Stimulated activated CD8-positive, alpha-beta memory T cell treated with anti-CD3 and anti-CD28 coated beads, Interleukin-4, amount 100 ng/mL, for 24 hours (primary cell): ENCODE data around the gene DACT3.

Experiments used
- DNase-seq: peaks from one replicate; pipeline ENCODE4 v3.0.0-alpha.2; 2020; ENCODE audit warnings: low read depth

Gene DACT3

DNA sequence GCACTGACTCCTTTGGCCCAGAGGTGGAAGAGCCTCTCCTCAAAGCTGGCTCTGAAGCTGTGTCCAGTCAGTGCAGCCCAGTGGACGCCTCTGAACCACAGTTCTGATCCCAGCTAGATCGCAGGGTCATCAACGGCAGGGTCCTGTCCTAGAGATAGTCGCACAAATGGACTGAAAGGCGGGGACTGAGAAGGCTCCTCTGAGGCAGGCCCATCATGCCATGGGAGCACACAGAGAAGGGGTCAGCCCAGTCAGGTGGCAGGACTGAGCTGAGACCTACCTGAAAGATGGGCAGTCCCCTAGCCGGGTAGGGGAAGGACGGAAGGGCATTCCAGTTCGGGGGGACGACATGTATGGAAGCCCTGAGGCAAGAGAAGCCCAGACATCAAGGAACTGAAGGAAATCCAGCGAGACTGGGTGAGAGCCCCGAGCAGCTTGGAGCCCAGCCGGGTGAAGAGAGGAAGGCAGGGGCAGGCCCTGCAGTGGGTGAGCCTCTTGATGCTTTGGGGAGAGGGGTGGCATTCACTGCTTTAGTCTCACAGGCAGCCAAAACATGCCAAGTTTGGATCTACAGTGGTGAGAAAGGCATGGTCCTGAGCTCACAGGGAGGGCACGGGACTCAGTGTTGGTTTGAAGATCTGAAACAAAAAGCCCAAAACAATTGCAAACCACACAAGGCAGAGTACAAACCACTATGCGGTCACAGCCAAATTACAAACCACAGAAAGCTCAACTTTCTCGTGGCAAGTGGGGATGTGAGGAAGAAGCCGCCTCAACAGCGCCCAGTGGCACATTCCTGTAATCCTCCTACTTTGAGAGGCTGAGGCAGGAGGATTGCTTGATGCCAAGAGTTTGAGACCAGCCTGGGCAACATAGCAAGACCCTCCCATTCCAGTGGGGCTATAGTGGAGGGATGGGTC, 49.9 kb downstream of the DACT3 start:
- no peak for DNase-seq

- no peak for DNase-seq
Measured at GRCh38 chr19:46610413-46610775, 50.6 kb downstream of the DACT3 start.

DNA sequence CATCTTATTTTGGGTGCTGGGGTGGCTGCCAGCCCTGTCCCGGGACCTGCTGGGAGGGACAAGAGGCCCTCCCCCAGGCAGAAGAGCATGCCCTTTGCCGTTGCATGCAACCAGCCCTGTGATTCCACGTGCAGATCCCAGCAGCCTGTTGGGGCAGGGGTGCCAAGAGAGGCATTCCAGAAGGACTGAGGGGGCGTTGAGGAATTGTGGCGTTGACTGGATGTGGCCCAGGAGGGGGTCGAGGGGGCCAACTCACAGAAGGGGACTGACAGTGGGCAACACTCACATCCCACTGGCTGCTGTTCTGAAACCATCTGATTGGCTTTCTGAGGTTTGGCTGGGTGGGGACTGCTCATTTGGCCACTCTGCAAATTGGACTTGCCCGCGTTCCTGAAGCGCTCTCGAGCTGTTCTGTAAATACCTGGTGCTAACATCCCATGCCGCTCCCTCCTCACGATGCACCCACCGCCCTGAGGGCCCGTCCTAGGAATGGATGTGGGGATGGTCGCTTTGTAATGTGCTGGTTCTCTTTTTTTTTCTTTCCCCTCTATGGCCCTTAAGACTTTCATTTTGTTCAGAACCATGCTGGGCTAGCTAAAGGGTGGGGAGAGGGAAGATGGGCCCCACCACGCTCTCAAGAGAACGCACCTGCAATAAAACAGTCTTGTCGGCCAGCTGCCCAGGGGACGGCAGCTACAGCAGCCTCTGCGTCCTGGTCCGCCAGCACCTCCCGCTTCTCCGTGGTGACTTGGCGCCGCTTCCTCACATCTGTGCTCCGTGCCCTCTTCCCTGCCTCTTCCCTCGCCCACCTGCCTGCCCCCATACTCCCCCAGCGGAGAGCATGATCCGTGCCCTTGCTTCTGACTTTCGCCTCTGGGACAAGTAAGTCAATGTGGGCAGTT, 51.2 kb downstream of the DACT3 start:
- DNase-seq = no peak

- no peak for DNase-seq
Measured at GRCh38 chr19:46608581-46609345, 52.2 kb downstream of the DACT3 start.

GRCh38 chr19:46608178-46608577, 52.8 kb downstream of the DACT3 start:
- no peak for DNase-seq

GRCh38 chr19:46607448-46607841, 53.5 kb downstream of the DACT3 start:
- DNase-seq = no peak

GRCh38 chr19:46606681-46607447, 54.1 kb downstream of the DACT3 start:
- no peak for DNase-seq

GRCh38 chr19:46606019-46606418, 55.0 kb downstream of the DACT3 start:
- no peak for DNase-seq

DNA sequence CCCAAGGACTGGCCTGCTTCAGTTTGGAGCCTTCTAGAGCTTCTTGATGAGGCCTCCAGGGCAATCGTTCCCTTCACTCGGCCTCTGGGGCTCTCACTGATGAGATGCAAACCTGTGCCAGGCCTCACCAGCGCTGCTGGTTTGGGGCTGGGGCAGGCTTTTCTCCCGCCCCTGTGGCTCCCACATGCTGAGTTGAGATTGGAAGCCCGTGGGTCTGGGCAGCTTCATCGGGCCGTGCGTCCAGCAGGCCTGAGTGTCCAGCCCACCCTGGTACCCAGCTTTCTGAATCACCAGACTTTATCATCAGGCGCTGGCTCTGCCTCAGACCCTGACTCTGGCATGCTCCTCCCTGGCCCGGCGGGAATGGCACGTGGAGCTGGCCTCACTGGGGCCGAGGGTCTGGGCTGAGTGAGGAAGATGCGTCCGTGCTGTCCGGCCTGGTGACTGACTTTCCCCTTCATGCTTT, 55.6 kb downstream of the DACT3 start:
- DNase-seq = no peak

- no peak for DNase-seq
Measured at GRCh38 chr19:46604781-46605355, 56.1 kb downstream of the DACT3 start.

GRCh38 chr19:46603752-46604231, 57.2 kb downstream of the DACT3 start:
- no peak for DNase-seq

- DNase-seq = no peak
Measured at GRCh38 chr19:46603195-46603637, 57.8 kb downstream of the DACT3 start.

GRCh38 chr19:46602392-46603194, 58.4 kb downstream of the DACT3 start:
- DNase-seq = peak; percentile 58

DNA sequence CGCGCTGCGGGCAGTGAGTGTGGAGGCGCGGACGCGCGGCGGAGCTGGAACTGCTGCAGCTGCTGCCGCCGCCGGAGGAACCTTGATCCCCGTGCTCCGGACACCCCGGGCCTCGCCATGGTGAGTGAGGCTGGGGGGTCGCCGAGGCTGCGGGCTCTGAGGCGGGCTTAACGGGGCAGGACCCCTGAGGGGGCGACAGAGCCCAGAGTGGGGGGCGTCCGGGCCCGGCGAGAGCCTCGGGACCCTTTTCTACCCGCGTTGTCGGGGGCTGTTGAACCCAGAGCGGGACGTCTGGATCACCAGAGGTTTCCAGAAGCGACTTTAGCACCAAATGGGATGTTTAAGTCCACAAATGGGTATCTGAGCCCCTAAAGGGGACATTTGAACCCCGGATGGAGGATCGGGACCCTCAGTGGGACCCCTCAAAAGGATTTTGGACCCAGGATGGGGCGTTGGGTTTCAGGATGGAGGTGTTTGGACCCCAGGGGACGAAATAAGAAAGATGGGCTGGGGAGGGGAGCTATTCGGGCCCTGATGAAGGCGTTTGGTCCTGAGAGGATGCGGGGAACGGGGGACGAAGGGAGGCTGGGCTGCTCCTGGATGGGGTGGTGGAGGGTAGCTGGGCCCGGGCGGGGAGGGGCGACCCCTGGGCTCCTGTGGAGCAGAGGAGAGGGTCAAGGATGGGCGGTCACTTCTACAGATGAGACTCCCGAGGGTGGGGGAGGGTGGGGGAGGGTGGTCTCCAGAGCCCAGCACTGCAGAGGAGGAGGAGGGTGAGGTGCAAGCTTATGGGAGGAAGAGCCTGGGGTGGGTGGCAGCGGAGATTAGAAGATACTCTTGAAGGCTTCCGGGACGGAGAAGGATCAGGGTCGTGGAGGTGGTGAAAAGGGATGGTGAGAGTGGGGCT, 59.4 kb downstream of the DACT3 start, which contains the start of gene CALM3:
Gene CALM3, plus strand, starts transcription at position 13 of the 907 bp plus-strand sequence. Its CDS starts 105 bp downstream, at position 118.
- DNase-seq = no peak

DNA sequence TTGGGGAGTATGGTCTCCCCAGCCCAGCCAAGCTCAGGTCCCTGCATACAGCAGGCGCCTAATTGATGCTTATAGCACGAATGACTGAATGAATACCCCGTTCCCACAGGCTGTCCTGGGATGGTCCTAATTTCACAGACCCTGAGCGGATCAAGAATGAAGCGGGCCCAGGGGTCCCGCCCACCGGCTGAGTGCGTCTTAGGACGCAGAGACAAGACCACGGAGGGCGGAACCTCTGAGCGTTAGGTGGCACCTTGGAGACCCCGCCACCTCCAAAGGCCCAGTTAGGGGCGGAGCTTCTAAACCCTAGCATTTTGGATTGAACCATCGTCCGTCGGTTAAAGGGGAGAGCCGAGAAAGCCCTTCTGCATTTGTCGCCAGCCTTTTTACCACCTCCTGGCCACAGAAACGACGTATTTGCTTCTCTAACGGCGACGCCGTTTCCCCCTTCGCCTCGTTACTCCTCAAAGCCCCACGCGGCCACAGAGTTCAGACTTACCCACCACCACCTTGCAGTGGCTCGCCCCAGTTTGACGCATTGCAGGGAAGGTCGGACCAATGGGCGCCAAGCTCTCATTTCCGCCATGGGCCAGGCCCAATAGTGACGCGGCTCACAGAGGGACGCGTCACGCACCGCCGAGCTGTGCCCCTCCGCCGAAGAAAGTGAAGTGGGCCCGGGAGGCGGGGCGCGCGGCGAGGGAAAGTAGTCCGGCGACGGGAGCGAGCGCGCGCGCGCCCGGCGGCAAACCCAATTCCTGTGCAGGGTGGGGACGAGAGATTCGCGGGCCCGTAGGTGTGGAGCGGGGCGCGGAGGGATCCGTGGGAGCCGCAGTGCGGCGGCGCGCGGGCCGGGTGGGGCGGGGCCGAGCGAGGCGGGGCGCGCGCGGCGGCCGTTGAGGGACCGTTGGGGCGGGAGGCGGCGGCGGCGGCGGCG, 60.3 kb downstream of the DACT3 start:
- peak; percentile 92 for DNase-seq

DNA sequence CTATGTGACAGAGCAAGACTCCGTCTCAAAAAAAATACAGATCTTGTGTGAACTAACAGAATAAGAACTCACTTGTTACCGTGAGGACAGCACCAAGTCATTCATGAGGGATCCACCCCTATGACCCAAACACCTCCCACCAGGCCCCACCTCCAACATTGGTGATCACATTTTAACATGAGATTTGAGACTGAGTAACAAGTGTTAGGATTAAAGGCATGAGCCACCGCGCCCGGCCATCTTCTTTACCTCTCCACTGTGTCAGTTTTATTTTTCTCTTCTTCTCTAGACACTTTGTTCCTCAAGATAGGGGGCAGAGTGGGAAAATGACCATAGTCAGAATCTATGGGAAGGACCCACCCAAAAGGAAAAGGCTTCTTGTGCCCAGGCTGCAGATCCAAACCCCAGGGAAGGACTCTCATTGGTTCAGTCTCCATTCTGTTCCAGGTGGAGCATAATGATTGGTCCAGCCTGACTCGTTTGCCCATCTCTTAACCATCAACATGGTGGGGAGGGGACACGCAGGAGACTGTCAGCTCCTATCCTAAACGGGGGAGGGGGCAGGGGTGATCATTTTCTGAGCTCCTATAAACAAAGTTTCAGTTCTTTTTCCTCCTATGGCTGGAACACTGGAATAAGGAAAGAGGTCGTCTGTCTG, 61.1 kb downstream of the DACT3 start:
- no peak for DNase-seq

DNA sequence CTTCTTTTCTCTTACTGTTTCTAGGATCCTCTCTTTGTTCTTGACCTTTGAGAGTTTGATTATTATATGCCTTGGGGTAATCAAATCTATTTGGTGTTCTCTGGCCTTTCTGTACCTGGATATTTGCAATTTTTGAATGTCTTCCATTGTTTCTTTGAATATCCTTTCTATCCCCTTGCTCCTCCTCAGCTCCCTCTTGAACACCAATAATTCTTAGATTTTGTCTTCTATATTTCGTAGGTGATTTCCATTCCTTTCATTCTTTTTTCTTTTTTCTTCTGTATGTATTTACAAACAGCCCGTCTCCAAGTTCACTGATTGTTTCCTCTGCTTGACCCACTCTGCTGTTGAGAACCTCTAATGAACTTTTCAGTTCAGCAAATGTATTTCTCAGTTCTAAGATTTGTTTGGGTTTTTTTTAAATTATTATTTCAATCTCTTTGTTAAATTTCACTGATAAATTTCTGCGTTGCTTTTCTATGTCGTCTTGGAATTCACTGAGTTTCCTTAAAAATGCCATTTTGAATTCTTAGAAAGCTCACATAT, 62.5 kb downstream of the DACT3 start:
- DNase-seq = no peak
